ENCODE results near the gene PSORS1C1.

DNA sequence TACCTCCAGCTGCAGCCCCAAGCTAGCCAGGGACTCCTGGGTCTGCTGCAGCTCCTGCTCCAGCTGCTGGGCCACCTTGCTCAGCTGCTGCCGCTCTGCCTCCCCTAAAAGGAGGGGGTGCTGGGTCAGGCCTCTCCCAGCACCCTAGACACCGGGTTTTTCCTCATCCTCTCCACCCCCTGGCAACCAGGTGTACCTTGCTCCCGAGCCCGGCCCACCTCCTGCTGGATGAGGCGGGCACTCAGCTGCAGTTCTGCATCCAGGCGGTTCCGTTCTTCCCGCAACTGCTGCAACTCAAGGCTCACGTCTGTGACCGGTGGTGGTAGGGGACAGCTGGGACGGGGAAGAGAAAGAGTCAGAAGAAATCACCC lies 30.4 kb downstream of the PSORS1C1 start:
- no peak for TF ChIP-seq POLR2AphosphoS5 (IDR thresholded peaks at IDR 0.05; ENCODE audit: low read depth)
- TF ChIP-seq CTCF (IDR thresholded peaks at IDR 0.05; ENCODE audit: insufficient read depth, low read length), result no peak
- no peak for TF ChIP-seq GABPA (IDR thresholded peaks at IDR 0.05; ENCODE audit: low read depth)

All from HL-60 (cell line).